ENCODE measurements around the gene CHRM4.
A peak's percentile ranks its signal among the peaks of the same experiment; 100 is the strongest.
"Not testable (repeated sequence)": the region's sequence is repeated elsewhere in the genome, so short reads cannot be mapped to it uniquely, and the experiment has no call there.

CHRM4 gene

DNA sequence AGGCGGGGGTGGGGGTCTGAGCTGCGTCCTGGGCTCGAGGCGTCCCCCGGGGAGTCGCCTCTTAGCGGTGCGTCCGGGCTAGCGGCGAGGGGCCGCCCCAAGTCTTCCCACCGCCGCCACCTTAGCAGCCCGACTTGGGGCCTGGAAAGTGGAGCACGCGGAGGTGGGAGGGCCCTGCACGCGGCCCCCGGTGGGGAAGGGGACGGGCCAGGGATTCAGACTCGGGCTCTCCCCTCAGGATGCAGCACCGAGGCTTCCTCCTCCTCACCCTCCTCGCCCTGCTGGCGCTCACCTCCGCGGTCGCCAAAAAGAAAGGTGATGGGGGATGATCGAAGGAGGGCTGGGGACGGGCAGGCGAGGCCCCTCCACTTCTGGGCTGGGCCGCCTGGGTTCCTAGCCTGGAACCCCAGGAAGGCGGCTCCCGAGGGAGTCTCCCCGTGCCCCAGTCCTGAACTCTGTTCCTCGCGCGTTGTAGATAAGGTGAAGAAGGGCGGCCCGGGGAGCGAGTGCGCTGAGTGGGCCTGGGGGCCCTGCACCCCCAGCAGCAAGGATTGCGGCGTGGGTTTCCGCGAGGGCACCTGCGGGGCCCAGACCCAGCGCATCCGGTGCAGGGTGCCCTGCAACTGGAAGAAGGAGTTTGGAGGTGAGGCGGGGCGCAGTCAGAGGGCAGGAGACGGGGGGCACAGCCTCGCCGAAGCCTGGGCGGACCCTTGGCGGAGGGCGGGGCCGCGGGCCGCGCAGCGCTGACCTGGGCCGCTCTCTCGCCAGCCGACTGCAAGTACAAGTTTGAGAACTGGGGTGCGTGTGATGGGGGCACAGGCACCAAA is 9.5 kb downstream of the CHRM4 start:
- DNase-seq (ENCODE audit: low read depth): no peak

DNA sequence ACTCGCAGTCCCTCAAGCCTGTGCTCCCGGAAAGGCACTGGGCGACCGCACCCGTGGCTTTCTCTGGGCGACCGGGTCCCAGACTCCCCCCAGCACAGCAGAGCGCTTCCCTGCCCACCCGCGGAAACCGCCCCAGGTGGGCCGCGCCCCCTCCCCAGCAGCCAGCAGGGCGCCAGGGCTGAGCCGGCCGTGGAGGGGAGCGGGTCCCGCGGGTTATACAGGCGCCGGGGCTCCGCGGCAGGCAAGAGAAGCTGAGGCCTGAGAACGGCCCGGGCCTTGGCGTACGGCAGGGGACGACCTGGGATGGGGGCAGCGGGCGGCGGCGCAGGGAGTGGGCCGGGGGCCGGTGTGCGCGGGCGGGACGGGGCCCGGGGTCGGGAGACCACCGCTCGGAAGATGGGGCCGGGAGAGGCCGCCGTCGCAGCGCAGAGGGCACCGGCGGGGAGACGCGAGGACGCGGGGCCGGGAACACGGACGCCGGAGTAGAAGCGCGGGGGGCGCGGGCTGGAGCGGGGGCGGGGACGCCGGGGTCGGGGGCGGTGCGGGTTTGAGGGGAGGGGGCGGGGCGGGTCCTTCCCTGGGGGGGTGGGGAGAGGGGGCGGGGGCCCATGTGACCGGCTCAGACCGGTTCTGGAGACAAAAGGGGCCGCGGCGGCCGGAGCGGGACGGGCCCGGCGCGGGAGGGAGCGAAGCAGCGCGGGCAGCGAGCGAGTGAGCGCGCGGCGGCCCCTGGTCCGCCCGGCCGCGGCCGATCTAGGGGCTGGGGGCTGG is 10.3 kb downstream of the CHRM4 start, which contains the start of gene MDK:
MDK (plus strand) TSS at position 622 of the 771 bp plus-strand sequence. CDS start 389 bp downstream, outside the sequence.
- DNase-seq (ENCODE audit: low read depth): no peak

DNA sequence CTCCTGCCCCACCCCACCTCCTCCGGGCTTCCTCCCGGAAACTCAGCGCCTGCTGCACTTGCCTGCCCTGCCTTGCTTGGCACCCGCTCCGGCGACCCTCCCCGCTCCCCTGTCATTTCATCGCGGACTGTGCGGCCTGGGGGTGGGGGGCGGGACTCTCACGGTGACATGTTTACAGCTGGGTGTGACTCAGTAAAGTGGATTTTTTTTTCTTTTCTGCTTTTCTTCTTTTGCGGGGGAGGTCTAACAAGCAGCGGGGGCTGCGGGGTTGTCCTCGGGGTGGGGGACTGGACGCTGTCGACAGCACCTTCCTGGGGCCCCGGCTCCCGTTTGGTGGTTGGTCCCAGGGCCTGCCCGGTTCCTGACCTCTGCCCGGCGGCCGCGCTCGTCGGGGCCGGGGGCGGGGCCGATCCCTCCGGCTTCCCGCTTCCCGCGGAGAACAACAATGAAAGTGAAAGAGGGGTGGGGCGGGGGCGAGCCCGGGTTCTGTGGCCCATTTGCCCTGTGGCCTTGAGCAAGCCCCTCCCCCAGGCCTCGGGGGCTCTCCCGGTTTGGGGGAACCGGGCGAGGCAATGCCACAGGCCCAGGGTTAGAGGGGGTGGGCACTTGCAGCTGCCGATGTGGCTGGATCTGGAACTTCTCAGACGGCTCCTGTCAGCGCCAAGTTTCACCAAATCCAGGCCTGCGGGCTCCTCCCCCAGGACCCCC is 11.1 kb downstream of the CHRM4 start:
- DNase-seq (ENCODE audit: low read depth): peak; percentile 49

DNA sequence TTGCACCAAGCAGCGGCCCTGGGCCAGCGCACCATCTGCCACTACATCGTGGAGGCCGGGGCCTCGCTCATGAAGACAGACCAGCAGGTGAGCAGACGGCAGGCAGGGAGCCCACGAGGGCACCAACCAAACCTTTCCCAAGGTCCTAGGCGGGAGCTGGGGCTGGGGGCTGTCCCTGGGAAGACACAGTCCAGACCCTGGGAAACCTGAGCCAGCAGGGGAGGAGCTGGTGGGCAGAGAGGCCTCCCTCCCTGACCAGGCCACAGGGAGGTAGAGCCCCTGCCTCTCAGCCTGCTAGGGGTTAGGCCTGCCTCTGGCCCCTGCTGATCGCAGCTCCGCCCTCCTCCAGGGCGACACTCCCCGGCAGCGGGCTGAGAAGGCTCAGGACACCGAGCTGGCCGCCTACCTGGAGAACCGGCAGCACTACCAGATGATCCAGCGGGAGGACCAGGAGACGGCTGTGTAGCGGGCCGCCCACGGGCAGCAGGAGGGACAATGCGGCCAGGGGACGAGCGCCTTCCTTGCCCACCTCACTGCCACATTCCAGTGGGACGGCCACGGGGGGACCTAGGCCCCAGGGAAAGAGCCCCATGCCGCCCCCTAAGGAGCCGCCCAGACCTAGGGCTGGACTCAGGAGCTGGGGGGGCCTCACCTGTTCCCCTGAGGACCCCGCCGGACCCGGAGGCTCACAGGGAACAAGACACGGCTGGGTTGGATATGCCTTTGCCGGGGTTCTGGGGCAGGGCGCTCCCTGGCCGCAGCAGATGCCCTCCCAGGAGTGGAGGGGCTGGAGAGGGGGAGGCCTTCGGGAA is 11.9 kb downstream of the CHRM4 start:
- not testable (repeated sequence) for DNase-seq (ENCODE audit: low read depth)

DNA sequence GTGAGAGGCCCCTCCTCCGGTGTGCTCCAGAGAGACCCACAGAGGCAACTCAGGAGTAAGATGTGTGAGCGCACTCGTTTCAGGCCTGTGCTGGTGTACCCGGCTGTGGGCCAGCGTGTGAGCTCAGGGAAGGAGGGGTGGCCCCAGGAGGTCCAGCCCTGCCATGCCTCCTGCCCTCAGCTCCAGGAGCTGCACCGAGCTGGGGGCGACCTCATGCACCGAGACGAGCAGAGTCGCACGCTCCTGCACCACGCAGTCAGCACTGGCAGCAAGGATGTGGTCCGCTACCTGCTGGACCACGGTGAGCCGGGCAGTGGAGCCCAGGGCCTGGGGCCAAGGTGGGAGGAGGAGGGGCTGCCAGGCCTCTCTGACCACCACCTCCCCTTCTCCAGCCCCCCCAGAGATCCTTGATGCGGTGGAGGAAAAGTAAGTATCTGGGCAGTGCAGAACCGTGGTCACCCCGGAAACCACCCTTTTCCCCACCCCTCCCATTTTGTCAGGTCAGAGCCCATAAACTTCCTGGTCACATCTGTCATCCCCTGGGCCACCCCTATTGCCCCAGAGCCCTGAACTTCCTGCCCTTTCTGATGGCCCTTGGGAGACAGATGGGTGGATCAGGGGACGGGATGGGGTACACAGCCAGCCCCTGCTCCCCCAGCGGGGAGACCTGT is 12.6 kb downstream of the CHRM4 start:
- no peak for DNase-seq (ENCODE audit: low read depth)

DNA sequence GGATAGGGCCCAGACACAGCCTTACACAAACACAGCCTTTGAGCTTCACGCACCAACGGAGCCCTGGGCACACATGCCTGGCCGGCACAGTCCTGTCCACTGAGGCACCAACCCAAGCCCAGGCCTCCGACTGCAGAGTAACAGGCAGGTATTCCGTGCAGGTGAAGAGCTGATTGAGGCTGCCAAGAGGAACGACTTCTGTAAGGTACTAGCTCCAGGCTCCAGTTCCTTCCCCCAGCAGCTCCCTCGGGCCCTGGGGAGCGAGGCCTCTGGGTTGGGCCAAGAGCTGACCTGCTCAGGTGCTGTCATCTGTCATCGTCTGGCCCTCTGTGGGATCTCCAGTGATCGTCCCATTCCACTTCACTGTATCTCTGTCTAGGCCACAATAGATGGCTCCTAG is 13.3 kb downstream of the CHRM4 start:
- no peak for DNase-seq (ENCODE audit: low read depth)

DNA sequence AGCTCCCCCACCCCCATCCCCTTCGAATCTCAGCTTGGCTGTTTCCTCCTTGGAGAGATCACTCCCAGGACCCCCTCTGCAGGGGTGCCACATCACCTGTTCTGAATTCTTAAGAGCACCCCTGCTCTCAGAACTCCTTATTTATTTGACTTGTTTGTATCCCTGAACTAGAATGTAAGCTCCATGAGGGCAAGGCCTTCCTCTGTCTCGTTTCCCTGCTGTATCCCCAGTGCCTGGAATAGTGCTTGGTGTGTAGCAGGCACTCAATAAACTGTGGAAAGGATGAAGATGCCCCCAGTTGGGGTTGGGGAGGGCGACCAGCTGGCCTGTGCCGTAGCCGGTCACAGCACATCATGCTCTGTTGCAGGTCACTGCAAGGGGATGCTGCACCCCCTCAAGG is 13.7 kb downstream of the CHRM4 start:
- no peak for DNase-seq (ENCODE audit: low read depth)

DNA sequence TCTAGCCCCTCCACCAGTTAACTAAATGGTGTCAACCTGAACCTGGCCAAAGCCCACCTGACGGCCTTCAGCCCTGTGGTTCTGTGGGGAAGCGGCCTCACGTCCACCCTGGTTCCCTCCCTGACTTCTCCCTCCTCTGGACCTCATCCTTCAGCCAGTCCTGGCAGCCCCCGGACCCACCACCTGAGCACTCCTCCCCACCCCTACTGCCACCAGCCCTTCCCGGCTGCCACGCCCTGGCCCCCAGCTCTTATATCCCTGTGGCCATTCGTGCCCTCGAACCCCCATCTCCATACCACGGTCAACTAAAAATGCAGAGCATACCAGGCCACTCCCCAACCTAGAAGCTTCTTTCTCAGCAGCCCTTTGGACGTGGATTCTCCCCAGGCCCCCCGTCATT is 14.3 kb downstream of the CHRM4 start:
- DNase-seq (ENCODE audit: low read depth): no peak

DNA sequence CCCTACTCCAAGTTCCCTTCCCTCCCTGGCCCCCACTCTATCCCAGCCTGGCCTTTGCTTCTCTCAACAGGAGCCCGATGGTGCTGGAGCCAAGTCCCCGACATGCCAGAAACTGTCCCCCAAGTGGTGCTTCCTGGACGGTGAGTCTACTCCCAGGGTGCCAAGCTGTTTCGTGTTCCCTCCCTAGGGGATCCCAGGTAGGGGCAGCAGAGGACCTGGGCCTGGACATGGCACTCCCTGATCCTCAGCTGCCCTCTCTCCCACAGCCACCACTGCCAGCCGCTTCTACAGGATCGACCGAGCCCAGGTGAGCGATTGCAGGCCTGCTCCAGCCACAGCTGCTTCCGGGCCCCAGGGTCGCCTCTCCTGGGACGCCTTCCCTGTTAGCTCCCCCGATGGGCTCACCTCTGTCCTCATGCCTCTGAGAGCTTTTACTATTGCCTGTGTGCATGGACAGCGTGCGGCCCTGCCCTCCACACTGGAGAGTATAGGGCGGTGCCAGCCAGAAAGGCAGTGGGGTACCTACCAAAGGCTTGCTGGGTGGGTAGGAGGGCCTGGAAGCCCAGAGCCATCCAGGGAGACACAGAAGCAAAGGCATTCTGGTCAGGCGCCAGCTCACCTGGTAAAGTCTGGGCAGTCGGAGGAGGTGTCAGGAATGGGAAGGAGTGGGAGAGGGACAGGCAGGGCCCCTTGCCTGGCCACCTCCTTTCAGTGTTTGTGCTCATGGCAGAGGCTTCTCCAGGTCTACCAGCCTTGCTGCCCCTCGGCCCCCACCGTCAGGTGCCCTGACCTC is 15.1 kb downstream of the CHRM4 start:
- no peak for DNase-seq (ENCODE audit: low read depth)

DNA sequence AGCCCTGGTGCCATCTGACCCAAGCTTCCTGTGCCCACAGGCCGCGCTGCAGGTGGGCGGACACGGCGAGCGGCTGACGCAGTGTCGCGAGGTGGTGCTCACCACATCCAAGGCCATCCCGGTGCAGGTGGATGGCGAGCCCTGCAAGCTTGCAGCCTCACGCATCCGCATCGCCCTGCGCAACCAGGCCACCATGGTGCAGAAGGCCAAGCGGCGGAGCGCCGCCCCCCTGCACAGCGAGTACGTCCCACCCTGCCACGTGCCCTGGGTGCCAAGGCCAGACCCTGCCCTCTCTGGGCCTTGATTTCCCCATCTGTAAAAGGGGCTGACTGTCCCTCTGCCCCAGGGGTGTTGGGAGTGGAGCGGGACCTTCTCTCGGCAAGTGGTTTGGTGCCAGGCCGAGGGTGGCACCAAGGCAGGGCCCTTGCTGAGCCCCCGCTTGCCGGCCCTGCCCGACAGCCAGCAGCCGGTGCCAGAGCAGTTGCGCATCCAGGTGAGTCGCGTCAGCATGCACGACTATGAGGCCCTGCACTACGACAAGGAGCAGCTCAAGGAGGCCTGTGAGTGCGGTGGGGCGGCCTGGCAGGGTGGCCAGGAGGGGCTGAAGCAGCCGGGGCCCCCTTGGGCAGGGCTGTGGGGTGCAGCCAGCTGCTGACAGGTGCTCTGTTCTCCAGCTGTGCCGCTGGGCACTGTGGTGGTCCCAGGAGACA is 16.0 kb downstream of the CHRM4 start:
- no peak for DNase-seq (ENCODE audit: low read depth)

DNA sequence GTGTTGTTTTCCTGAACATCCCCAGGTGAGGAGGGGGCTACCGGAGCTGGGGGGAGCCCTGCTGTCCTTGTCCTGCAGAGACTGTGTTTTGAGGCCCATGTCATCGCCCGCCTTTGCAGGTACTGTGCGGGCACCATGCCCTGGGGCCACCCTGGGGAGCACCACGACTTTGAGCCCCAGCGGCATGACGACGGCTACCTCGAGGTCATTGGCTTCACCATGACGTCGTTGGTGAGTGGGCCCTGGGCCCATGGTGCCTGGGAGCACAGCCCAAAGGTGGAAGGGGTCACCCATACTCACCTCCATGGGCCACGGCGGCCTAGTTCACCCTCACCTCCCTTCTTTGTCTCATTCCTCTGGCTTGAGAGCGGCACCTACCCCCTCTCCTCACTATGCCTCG is 16.8 kb downstream of the CHRM4 start:
- DNase-seq (ENCODE audit: low read depth): no peak

DNA sequence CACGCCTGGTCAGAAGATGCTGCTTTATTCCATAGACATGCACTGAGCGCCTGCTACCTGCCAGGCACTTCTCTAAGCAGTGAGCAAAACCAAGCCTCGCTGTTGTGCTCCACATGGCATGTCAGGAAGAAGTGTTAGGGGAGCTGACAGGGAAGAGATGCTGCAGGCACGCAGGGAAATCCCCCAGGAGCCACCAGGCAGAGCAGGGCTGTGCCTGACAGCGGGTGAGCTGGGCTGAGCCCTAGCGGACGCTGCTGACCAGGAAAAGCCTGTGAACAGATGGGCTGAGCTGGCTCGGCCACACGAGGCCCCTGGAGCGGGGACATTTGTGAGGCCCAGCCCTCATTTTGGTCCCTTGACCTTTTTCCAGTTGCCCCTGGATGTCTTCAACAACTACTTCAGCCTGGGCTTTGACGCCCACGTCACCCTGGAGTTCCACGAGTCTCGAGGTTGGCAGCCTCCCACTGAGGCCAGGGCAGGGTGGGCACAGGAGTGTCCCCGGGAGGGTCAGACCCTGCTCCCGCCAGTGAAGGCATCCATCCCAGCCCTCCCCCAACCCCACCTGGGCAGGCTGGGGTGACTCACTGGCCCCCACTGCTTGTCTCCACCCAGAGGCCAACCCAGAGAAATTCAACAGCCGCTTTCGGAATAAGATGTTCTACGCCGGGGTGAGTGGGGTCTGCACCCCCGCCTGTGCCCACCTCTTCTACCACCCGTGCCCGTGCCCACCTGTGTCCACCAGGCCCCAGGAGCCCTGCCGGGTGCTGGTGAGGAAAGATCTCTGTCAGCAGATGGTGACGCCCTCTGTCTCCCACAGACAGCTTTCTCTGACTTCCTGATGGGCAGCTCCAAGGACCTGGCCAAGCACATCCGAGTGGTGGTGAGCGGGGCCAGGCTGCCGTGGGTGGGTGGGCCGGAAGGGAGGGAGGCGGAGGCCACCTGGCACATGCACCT is 17.5 kb downstream of the CHRM4 start:
- DNase-seq (ENCODE audit: low read depth): no peak

DNA sequence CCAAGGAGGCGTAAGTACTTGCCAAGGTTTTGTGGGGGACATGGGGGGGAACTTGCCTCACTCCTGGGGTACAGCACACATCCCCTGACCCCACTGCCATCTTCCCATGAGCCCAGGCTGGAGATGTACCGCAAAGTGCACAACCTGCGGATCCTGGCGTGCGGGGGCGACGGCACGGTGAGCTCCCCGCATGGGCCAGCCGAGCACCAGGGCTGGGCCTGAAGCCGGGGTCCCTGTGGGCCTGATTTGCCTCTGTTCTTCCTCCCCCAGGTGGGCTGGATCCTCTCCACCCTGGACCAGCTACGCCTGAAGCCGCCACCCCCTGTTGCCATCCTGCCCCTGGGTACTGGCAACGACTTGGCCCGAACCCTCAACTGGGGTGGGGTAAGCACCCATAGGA is 19.1 kb downstream of the CHRM4 start:
- not testable (repeated sequence) for DNase-seq (ENCODE audit: low read depth)

DNA sequence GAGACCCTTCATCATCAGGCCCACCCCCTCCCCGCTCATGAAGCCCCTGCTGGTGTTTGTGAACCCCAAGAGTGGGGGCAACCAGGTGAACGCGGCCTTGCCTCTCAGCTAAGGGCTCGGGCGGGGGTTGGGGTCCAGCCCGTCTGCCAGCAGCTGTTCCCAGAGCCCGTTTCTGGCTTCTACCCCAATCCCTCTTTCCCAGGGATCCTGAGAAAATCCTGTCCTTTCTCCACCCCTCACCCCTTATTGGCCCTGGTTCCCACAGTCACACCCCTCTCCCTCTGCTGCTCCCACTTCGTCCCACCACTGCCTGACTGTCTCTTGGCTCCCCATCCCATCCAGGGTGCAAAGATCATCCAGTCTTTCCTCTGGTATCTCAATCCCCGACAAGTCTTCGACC is 19.5 kb downstream of the CHRM4 start:
- DNase-seq (ENCODE audit: low read depth): no peak

DNA sequence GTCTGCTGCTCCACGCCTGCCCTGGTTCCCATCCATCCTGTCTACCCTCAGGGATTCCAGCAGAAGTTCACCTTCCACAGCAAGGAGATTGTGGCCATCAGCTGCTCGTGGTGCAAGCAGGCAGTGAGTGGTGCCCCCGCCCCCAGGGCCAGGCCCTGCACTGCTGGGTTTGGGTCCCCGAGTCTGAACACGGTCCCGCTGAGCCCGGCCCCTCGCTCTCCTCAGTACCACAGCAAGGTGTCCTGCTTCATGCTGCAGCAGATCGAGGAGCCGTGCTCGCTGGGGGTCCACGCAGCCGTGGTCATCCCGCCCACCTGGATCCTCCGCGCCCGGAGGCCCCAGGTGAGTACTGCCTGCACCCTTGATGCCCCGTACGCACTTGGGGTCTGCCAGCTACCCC is 20.3 kb downstream of the CHRM4 start:
- not testable (repeated sequence) for DNase-seq (ENCODE audit: low read depth)

DNA sequence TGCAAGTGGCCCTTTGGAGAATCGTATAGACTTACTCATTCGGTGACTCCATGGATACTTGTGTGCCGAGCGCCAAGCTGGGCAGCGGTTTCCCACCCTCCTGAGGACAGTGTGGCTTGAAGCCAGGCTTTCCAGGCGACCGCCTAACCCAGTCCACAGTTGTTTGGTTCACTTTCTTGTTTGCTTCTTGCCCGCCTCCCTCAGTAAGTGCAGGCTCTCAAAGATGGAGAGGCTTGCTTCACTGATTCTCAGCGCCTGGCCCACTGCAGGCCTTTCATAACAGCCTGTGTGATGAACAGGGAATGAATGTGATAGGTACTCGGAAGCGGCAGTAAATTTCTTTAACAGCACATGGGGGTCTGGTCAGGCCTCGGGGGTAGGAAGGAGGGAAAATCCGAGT is 21.3 kb downstream of the CHRM4 start:
- DNase-seq (ENCODE audit: low read depth): no peak

DNA sequence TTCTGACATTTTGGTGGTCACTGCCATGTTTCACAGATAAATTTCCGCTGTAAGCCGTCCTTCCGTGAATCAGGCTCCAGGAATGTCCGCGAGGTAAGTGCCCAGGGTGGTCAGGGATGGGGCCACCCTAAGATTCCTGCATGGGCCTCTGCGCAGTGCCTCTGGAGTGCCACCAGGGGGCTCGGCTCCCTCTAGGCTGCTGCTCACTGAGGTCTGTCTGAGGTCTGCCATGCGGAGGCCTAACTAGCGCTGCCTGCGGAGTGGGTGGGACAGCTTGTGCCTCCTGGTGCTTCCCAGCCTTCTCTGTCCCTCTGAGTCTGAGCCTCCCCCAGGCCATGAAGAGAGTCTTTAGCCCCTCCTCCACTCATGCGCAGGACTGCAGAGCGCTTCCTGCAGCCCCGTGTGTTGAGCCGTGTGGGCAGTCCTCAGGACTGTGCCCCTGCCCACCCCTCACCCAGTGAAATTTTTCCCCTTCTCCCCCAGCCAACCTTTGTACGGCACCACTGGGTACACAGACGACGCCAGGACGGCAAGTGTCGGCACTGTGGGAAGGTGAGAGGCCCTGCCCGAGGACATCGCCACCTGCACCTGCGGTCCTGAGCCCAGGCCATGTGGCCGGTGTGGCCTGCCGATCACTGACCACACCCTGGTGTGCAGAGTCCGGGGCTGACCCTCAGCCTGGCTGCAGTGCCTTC is 22.0 kb downstream of the CHRM4 start:
- no peak for DNase-seq (ENCODE audit: low read depth)

DNA sequence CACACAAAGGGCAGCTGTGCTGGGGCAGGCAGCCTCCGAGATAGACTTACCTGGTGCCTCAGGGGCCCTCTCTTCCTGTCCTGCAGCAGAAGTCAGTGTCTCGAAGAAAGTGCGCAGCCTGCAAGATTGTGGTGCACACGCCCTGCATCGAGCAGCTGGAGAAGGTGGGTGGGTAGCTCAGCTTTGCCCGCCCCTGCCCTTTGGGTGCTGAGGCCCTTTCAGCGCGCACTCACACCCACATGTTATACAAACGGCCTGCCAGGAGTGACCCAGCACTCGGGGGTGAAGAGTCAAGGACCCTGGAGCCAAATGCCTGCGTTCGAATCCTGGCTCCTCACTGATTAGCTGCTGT is 23.7 kb downstream of the CHRM4 start:
- no peak for DNase-seq (ENCODE audit: low read depth)

All from stimulated activated CD8-positive, alpha-beta memory T cell treated with anti-CD3 and anti-CD28 coated beads, Interleukin-4, amount 100 ng/mL, for 24 hours (primary cell).